WTC11 (cell line): ENCODE data around the gene CAMKK2.

ENCODE experiments used
- CTCF ChIP-seq: fragments of 200-600 bp; IDR thresholded peaks from 2 replicates; pipeline ENCODE4 v1.8.0; 2022; ENCODE audit warnings: antibody characterized with exemption
- ELF4 ChIP-seq: sonication (generic); formaldehyde crosslinking; IDR thresholded peaks from 2 replicates; pipeline ENCODE4 v1.8.1; 2022; ENCODE audit warnings: low read depth, mild to moderate bottlenecking, moderate library complexity, missing genetic modification reagents
- MYBL2 ChIP-seq: sonication (generic); formaldehyde crosslinking; IDR thresholded peaks from 2 replicates; pipeline ENCODE4 v1.8.1; 2023; ENCODE audit warnings: mild to moderate bottlenecking, moderate library complexity, missing genetic modification reagents
- NFYB ChIP-seq: sonication (generic); formaldehyde crosslinking; conservative IDR thresholded peaks from 2 replicates; pipeline ENCODE4 v1.8.0; 2022; ENCODE audit warnings: low read depth, missing genetic modification reagents
- USF1 ChIP-seq: sonication (generic); formaldehyde crosslinking; IDR thresholded peaks from 2 replicates; pipeline ENCODE4 v1.8.0; 2022; ENCODE audit warnings: mild to moderate bottlenecking, missing genetic modification reagents
- ZNF416 ChIP-seq: fragments of 250-450 bp; sonication (Bioruptor Pico); IDR thresholded peaks from 2 replicates; pipeline ENCODE4 v1.9.0; 2021; ENCODE audit warnings: mild to moderate bottlenecking, inconsistent platforms

- TF ChIP-seq CTCF (no peak), ZNF416 (CRISPR knock-in tag) (no peak), MYBL2 (CRISPR knock-in tag) (no peak), USF1 (CRISPR knock-in tag) (no peak), ELF4 (CRISPR knock-in tag) (no peak), NFYB (CRISPR knock-in tag) (no peak)
These were observed 6.1 kb downstream of the CAMKK2 start for GRCh38 chr12:121290410-121290809.
